ENCODE results near the gene PNPLA8.
"Not testable (repeated sequence)": the region's sequence is repeated elsewhere in the genome, so short reads cannot be mapped to it uniquely, and the experiment has no call there.

- TF ChIP-seq CTCF (IDR thresholded peaks at IDR 0.05; ENCODE audit: low read length); EZH2 (optimal IDR thresholded peaks at IDR 0.05; ENCODE audit: low read depth, low read length): not testable (repeated sequence)
Observed at GRCh38 chr7:108548141-108548896, 22.4 kb upstream of the PNPLA8 start.

Measured in MM.1S (cell line).